Astrocyte of the cerebellum (primary cell): ENCODE data around the gene PUSL1.

Source experiments
- DNase-seq: peaks from one replicate; pipeline ENCODE4 v3.0.0-alpha.2; 2011; ENCODE audit warnings: low read depth
- H3K4me3 ChIP-seq: 2 replicates; pipeline ENCODE4 v1.5.1; 2011; ENCODE audit warnings: mild to moderate bottlenecking, low read depth, low read length, moderate library complexity
- CTCF ChIP-seq: IDR thresholded peaks from 2 replicates; pipeline ENCODE4 v1.5.1; 2012; ENCODE audit warnings: low read length, low read depth, moderate library complexity, mild to moderate bottlenecking; ENCODE audit errors: missing control alignments
- in situ Hi-C: cut with HindIII; loops from 2 replicates; pipeline ENCODE4 v1.10.0; 2017; ENCODE audit warnings: low sequenced_read_pairs

PUSL1 gene

GRCh38 chr1:1272341-1273208, 35.8 kb upstream of the PUSL1 start:
- in situ Hi-C loops: no loop called here
- TF ChIP-seq CTCF: no peak
- H3K4me3 ChIP-seq: peak overlapping the region; percentile 84
- DNase-seq: no peak

- in situ Hi-C loops: no loop called here
- peak overlapping the region; percentile 84 for H3K4me3 ChIP-seq
- no peak for DNase-seq
- TF ChIP-seq CTCF: no peak
Measured at GRCh38 chr1:1273209-1273511, 35.2 kb upstream of the PUSL1 start.

- H3K4me3 ChIP-seq: peak within 1 kb of the TSS; percentile 84
- no peak for TF ChIP-seq CTCF
- peak; percentile 73 for DNase-seq
- in situ Hi-C loops: no loop called here
Measured at GRCh38 chr1:1273512-1274298, 34.7 kb upstream of the PUSL1 start, which contains the start of gene UBE2J2. TSS of gene UBE2J2 (minus strand) at chr1:1273854. CDS start at chr1:1267992, 5,862 bp downstream.

- TF ChIP-seq CTCF: no peak
- peak overlapping the region; percentile 84 for H3K4me3 ChIP-seq
- in situ Hi-C loops: no loop called here
- DNase-seq: no peak
Measured at GRCh38 chr1:1274299-1274930, 34.0 kb upstream of the PUSL1 start.

GRCh38 chr1:1274931-1275431, 33.4 kb upstream of the PUSL1 start:
- in situ Hi-C loops: loop anchor here (25.0 kb wide), 1 partner anchor 138 kb away; no protein-coding TSS in a partner anchor
- TF ChIP-seq CTCF: no peak
- no peak for DNase-seq
- H3K4me3 ChIP-seq: peak overlapping the region; percentile 84

GRCh38 chr1:1275836-1276235, 32.6 kb upstream of the PUSL1 start:
- in situ Hi-C loops: loop anchor here (25.0 kb wide), 1 partner anchor 139 kb away; no protein-coding TSS in a partner anchor
- H3K4me3 ChIP-seq: no peak overlapping the region
- no peak for TF ChIP-seq CTCF
- no peak for DNase-seq
